ENCODE results near the gene SLC7A6.

- TF ChIP-seq POLR2A (IDR thresholded peaks at IDR 0.05; ENCODE audit: low read length) (no peak), GATA1 (IDR thresholded peaks at IDR 0.05; ENCODE audit: low read depth, low read length) (no peak)
Observed at GRCh38 chr16:68263559-68264127, 683 bp upstream of the SLC7A6 start.

Measured in erythroblast (primary cell).